ENCODE data around the gene SPTBN2.
"Not testable (repeated sequence)": the region's sequence is repeated elsewhere in the genome, so short reads cannot be mapped to it uniquely, and the experiment has no call there.

SPTBN2 gene

GRCh38 chr11:66739983-66740382, 11.0 kb upstream of the SPTBN2 start:
- no peak overlapping the region for H3K27ac ChIP-seq
- no peak for TF ChIP-seq CTCF (conservative IDR thresholded peaks at IDR 0.05)

GRCh38 chr11:66734215-66734614, 5.2 kb upstream of the SPTBN2 start:
- no peak for TF ChIP-seq CTCF (conservative IDR thresholded peaks at IDR 0.05)
- no peak overlapping the region for H3K27ac ChIP-seq

GRCh38 chr11:66729447-66729846, 431 bp upstream of the SPTBN2 start:
- no peak overlapping the region for H3K27ac ChIP-seq

GRCh38 chr11:66728038-66728692, 851 bp downstream of the SPTBN2 start:
- no peak; the same call in 1 of the 2 replicates for TF ChIP-seq CTCF (conservative IDR thresholded peaks at IDR 0.05)
- peak overlapping the region; percentile 94 for H3K27ac ChIP-seq

More at GRCh38 chr11:66729447-66729846, 431 bp upstream of the SPTBN2 start:
- TF ChIP-seq CTCF (conservative IDR thresholded peaks at IDR 0.05): no peak

GRCh38 chr11:66727282-66728037, 1.6 kb downstream of the SPTBN2 start:
- H3K27ac ChIP-seq: peak overlapping the region; percentile 94

GRCh38 chr11:66725647-66726046, 3.4 kb downstream of the SPTBN2 start:
- H3K27ac ChIP-seq: no peak overlapping the region
- TF ChIP-seq CTCF (conservative IDR thresholded peaks at IDR 0.05): no peak

More at GRCh38 chr11:66727282-66728037, 1.6 kb downstream of the SPTBN2 start:
- TF ChIP-seq CTCF (conservative IDR thresholded peaks at IDR 0.05): no peak; the same call in 1 of the 2 replicates

GRCh38 chr11:66725114-66725513, 3.9 kb downstream of the SPTBN2 start:
- no peak overlapping the region for H3K27ac ChIP-seq
- no peak for TF ChIP-seq CTCF (conservative IDR thresholded peaks at IDR 0.05)

GRCh38 chr11:66724167-66724566, 4.8 kb downstream of the SPTBN2 start:
- not testable (repeated sequence) for H3K27ac ChIP-seq

Measured in VCaP (cell line).